Stimulated activated naive CD8-positive, alpha-beta T cell treated with anti-CD3 and anti-CD28 coated beads, Interleukin-15, amount 100 ng/mL, for 72 hours (primary cell): Measurements from ENCODE around the gene CTIF.
"Not testable (repeated sequence)": the region's sequence is repeated elsewhere in the genome, so short reads cannot be mapped to it uniquely, and the experiment has no call there.

ENCODE experiments used
- ATAC-seq: fragments of 150-1000 bp; cut with Tn5 transposase; 2 replicates; pipeline ENCODE4 v1.10.0; 2021; ENCODE audit warnings: mild to moderate bottlenecking, moderate library complexity
- DNase-seq, 2 donors: peaks; one replicate each; pipeline ENCODE4 v3.0.0; 2021 to 2022
- H3K27ac Mint-ChIP-seq, 2 donors: one replicate each; pipeline ENCODE4 v1.8.0; 2022; ENCODE audit warnings: mild to moderate bottlenecking in 2 of 2, mixed read lengths in 2 of 2, moderate library complexity in 2 of 2
- H3K27me3 Mint-ChIP-seq: one replicate; pipeline ENCODE4 v1.8.0; 2022; ENCODE audit warnings: mixed read lengths
- H3K4me1 Mint-ChIP-seq: one replicate; pipeline ENCODE4 v1.8.0; 2022; ENCODE audit warnings: mild to moderate bottlenecking, mixed read lengths
- H3K4me3 Mint-ChIP-seq, 2 donors: one replicate each; pipeline ENCODE4 v1.8.0; 2022; ENCODE audit warnings: mild to moderate bottlenecking in 2 of 2, mixed read lengths in 2 of 2, moderate library complexity in 1 of 2
- H3K9me3 Mint-ChIP-seq, 2 donors: one replicate each; pipeline ENCODE4 v1.8.0; 2022; ENCODE audit warnings: mixed read lengths in 2 of 2

The CTIF gene

GRCh38 chr18:48538531-48539405 is at the start of gene CTIF:
Gene CTIF (plus strand): TSS chr18:48539031. CDS start chr18:48619566, 80,535 bp downstream.
- Mint-ChIP-seq H3K27me3 (peaks cover 46% of the 10 kb centered on the region), H3K27ac (peak within 1 kb of the TSS in 1 of 2 donors; percentile 54), H3K9me3 (no peaks in the 10 kb centered on the region), H3K4me3 (peak within 1 kb of the TSS; percentile 86 to 90), H3K4me1 (peaks cover 32% of the 10 kb centered on the region)
- ATAC-seq = peak; percentile 72
- DNase-seq = peak; percentile 40 to 58

DNA sequence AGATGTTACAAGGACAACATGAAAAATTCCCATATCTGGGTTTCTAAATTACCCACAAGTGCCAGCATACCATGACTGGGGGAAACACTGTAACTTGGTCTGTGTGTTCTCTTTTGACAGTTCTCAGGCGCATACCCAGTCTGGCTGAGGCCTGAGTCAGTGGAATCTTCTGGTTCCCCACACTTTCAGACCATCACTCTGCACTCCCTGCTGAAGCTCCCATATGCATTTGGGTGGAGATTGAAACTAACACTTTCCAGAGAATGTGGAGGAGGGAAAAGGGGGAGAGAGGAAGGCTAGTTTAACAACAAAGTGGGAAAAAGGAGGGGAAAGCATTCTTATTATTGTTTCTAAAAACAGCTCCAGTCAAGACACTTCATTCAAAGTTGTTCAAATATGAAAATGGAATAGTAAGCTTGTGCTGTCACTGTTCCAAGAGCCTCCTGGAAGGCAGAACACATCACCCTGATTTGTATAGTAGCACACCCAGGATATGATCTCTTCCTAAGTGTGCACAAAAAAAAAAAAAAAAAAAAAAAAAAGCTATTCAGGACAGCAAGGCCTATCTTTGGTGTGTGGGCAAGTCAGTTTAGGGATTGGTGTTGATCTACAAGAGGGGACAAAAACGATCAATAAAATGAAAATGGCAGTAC is 48.1 kb upstream of the CTIF start:
- no peak overlapping the region for H3K27ac Mint-ChIP-seq
- DNase-seq = no peak
- no peak for ATAC-seq
- no peaks in the 10 kb centered on the region for H3K9me3 Mint-ChIP-seq
- no peak overlapping the region for H3K4me3 Mint-ChIP-seq
- H3K27me3 Mint-ChIP-seq = peaks cover 56% of the 10 kb centered on the region
- peaks cover 6% of the 10 kb centered on the region for H3K4me1 Mint-ChIP-seq

DNA sequence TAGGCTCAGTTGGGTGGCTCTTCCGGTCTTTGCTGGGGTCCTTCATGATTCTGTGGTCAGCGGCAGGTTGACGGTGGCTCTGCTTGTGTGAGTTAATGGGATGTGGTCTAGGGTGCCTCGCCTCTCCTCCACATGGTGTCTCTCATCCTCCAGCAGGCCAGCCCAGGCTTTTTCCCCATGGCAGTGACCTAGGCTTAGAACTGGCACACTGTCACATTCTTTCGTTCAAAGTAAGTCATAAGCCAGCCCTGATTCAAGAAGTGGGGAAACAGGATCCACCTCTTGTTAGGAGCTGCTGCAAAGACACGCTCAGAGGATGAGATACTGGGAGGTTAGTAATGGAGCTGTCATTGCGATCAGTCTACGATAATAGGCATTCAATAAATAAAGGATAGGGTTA is 46.0 kb upstream of the CTIF start:
- ATAC-seq (no peak), DNase-seq (no peak)
- Mint-ChIP-seq H3K4me3 (no peak overlapping the region), H3K9me3 (peaks cover 7 to 9% of the 10 kb centered on the region in 2 donors), H3K4me1 (peaks cover 6% of the 10 kb centered on the region), H3K27me3 (peaks cover 64% of the 10 kb centered on the region), H3K27ac (no peak overlapping the region)

GRCh38 chr18:48493434-48494230 is 45.2 kb upstream of the CTIF start:
- peaks cover 6% of the 10 kb centered on the region for H3K4me1 Mint-ChIP-seq
- DNase-seq (no peak), ATAC-seq (no peak)
- H3K27me3 Mint-ChIP-seq = peaks cover 64% of the 10 kb centered on the region
- peaks cover 10 to 13% of the 10 kb centered on the region in 2 donors for H3K9me3 Mint-ChIP-seq
- H3K27ac Mint-ChIP-seq = peak overlapping the region in 1 of 2 donors; percentile 21
- no peak overlapping the region for H3K4me3 Mint-ChIP-seq

DNA sequence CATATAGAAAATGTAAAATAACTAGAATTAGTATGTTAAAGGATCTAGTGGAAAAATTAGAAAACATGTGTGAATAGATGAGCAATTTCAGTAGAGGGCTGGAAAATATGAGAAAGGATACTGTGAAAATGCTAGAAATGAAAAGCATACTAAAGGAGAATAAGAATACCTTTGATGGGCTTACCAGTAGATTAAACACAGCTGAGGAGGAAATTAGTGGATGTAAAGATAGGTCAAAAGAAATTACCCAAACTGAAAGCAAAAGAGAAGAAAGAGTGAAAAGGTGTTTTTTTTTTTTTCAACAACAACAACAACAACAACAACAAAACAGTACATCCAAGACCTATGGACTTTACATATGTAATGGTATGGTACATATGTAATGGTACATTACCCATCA is 41.0 kb upstream of the CTIF start:
- Mint-ChIP-seq H3K27me3 (peaks cover 51% of the 10 kb centered on the region), H3K9me3 (peaks cover 10 to 13% of the 10 kb centered on the region in 2 donors)
- no peak for ATAC-seq

GRCh38 chr18:48500517-48500916 is 38.3 kb upstream of the CTIF start:
- peaks cover 32% of the 10 kb centered on the region for H3K27me3 Mint-ChIP-seq
- H3K4me3 Mint-ChIP-seq = no peak overlapping the region
- ATAC-seq (no peak), DNase-seq (no peak)
- no peak overlapping the region for H3K27ac Mint-ChIP-seq
- peaks cover 13 to 30% of the 10 kb centered on the region in 2 donors for H3K9me3 Mint-ChIP-seq
- H3K4me1 Mint-ChIP-seq = no peaks in the 10 kb centered on the region

More for the DNA sequence above, 41.0 kb upstream of the CTIF start:
- no peak for DNase-seq
- Mint-ChIP-seq H3K27ac (no peak overlapping the region), H3K4me1 (peaks cover 6% of the 10 kb centered on the region), H3K4me3 (no peak overlapping the region)

GRCh38 chr18:48502906-48503305 is 35.9 kb upstream of the CTIF start:
- no peaks in the 10 kb centered on the region for H3K4me1 Mint-ChIP-seq
- peaks cover 43% of the 10 kb centered on the region for H3K27me3 Mint-ChIP-seq
- no peak for DNase-seq

GRCh38 chr18:48504819-48505218 is 34.0 kb upstream of the CTIF start:
- Mint-ChIP-seq H3K4me1 (no peaks in the 10 kb centered on the region), H3K9me3 (peaks cover 27 to 46% of the 10 kb centered on the region in 2 donors), H3K27ac (no peak overlapping the region)

More at GRCh38 chr18:48502906-48503305, 35.9 kb upstream of the CTIF start:
- H3K4me3 Mint-ChIP-seq = no peak overlapping the region
- no peak overlapping the region for H3K27ac Mint-ChIP-seq
- ATAC-seq = no peak
- peaks cover 25 to 45% of the 10 kb centered on the region in 2 donors for H3K9me3 Mint-ChIP-seq

DNA sequence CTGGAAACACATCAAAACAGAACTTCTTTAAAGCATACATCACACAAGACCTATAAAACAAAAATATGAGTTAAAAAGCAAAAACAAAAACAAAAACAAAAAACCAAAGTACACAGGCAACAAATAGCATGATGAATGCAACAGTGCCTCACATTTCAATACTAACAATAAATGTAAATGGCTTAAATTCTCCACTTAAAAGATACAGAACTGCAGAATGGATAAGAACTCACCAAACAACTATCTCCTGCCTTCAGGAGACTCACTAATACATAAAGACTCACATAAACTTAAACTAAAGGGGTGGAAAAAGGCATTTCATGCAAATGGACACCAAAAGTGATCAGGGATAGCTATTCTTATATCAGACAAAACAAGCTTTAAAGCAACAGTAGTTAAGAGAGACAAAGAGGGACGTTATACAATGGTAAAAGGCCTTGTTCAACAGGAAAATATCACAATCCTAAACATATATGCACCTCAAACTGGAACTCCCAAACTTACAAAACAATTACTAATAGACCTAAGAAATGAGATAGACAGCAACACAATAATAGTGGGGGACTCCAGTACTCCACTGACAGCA is 31.8 kb upstream of the CTIF start:
- Mint-ChIP-seq H3K27me3 (peaks cover 40% of the 10 kb centered on the region), H3K9me3 (peaks cover 27 to 46% of the 10 kb centered on the region in 2 donors)
- H3K27ac Mint-ChIP-seq, ATAC-seq, H3K4me1 Mint-ChIP-seq, DNase-seq, H3K4me3 Mint-ChIP-seq: not testable (repeated sequence)

More at GRCh38 chr18:48504819-48505218, 34.0 kb upstream of the CTIF start:
- peaks cover 43% of the 10 kb centered on the region for H3K27me3 Mint-ChIP-seq
- H3K4me3 Mint-ChIP-seq = no peak overlapping the region
- no peak for ATAC-seq
- no peak for DNase-seq

DNA sequence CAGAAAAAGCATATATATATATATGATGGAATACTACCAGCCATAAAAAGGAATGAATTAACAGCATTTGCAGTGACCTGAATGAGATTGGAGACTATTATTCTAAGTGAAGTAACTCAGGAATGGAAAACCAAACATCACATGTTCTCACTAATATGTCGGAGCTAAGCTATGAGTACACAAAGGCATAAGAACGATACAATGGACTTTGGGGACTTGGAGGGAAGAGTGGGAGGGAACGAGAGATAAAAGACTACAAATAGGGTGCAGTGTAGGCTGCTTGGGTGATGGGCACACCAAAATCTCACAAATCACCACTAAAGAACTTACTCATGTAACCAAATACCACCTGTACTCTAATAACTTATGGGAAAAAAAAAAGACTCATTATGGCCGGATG is 26.3 kb upstream of the CTIF start:
- not testable (repeated sequence) for H3K27ac Mint-ChIP-seq, DNase-seq, ATAC-seq, H3K9me3 Mint-ChIP-seq, H3K4me1 Mint-ChIP-seq, H3K4me3 Mint-ChIP-seq
- peaks cover 41% of the 10 kb centered on the region for H3K27me3 Mint-ChIP-seq

GRCh38 chr18:48514786-48515185 is 24.0 kb upstream of the CTIF start:
- H3K4me1 Mint-ChIP-seq = no peaks in the 10 kb centered on the region
- no peaks in the 10 kb centered on the region for H3K9me3 Mint-ChIP-seq
- H3K4me3 Mint-ChIP-seq = no peak overlapping the region
- H3K27ac Mint-ChIP-seq = no peak overlapping the region
- DNase-seq = no peak
- peaks cover 34% of the 10 kb centered on the region for H3K27me3 Mint-ChIP-seq
- ATAC-seq = no peak

GRCh38 chr18:48517048-48517447 is 21.8 kb upstream of the CTIF start:
- Mint-ChIP-seq H3K27me3 (peaks cover 52% of the 10 kb centered on the region), H3K27ac (no peak overlapping the region), H3K9me3 (no peaks in the 10 kb centered on the region), H3K4me1 (no peaks in the 10 kb centered on the region), H3K4me3 (no peak overlapping the region)
- no peak for DNase-seq
- no peak for ATAC-seq

DNA sequence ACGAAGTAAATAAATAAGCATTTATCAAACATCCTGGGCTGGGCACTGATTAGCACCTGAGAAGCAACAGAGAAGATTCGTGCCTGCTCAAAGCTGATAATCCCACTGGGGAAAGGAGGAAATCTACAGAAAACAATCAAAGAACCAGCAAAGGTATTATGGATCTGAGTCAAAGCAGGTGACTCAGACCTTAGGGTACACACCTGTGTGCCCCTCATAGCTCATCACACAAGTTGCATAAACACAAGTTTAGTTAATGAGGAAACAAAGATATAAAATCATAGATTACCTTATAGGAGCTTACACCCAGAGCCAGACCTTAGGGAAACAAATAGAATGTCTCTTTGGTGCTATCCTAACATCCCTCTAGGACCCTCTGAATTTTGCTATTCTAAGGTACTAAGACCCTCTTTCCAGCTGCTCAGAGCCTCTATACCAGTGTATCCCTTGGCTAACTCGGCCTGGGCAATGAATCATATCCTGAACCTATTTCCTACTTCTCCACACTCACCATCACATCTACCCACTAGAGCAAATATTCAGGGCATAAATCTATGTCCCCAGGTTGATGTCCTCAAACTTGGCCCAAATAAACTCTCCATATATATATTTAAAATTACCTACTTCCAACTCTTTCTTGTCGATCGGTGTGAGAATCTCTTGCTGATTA is 19.3 kb upstream of the CTIF start:
- DNase-seq = no peak
- no peak for ATAC-seq
- Mint-ChIP-seq H3K27ac (no peak overlapping the region), H3K4me1 (no peaks in the 10 kb centered on the region), H3K27me3 (peaks cover 57% of the 10 kb centered on the region), H3K4me3 (no peak overlapping the region), H3K9me3 (no peaks in the 10 kb centered on the region)

- ATAC-seq (no peak), DNase-seq (no peak)
- Mint-ChIP-seq H3K27me3 (peaks cover 58% of the 10 kb centered on the region), H3K4me1 (no peaks in the 10 kb centered on the region), H3K27ac (no peak overlapping the region), H3K4me3 (no peak overlapping the region), H3K9me3 (no peaks in the 10 kb centered on the region)
Measured at GRCh38 chr18:48521723-48522122, 17.1 kb upstream of the CTIF start.

DNA sequence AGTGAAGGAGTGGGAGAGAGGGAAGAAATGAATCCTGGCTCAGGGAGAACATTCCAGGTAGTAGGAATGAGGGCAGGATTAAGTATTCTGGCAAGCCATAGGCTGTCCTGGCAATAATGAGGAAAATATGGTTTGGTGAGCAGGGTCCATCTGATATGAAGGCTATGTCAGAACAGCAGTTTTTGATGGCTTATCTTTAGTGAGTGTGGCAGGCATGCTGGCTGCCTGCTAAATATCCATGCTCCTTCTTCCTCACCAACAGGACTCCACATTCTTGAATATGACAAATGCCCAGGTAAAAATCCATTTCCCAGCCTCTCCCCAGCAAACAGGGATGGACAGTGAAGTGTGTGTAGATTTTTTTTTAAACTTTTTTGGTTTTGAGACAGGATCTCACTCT is 13.2 kb upstream of the CTIF start:
- no peaks in the 10 kb centered on the region for H3K4me1 Mint-ChIP-seq
- no peak overlapping the region for H3K27ac Mint-ChIP-seq
- no peak for DNase-seq
- no peak overlapping the region for H3K4me3 Mint-ChIP-seq
- H3K9me3 Mint-ChIP-seq = no peaks in the 10 kb centered on the region
- no peak for ATAC-seq
- H3K27me3 Mint-ChIP-seq = peaks cover 43% of the 10 kb centered on the region
